ENCODE measurements around the gene WWOX. TPM values are rescaled to one million over a fixed set of nuclear protein-coding genes. Genes with fewer than 3 reads are reported as not detected.
"Not testable (repeated sequence)": the region's sequence is repeated elsewhere in the genome, so short reads cannot be mapped to it uniquely, and the experiment has no call there.

The WWOX gene
- polyA plus RNA-seq, 6 donors from 2014 or later = 9.1 to 17.0 (median 12.5) TPM

GRCh38 chr16:79202977-79203376 is 1103.5 kb downstream of the WWOX start:
- H3K9me3 Mint-ChIP-seq = peaks cover 0 to 2% (median 0%) of the 10 kb centered on the region in 7 donors
- H3K4me3 Mint-ChIP-seq = no peak overlapping the region
- ATAC-seq (ENCODE audit: low read depth in 2 of 2) (no peak), DNase-seq (no peak)
- no peaks in the 10 kb centered on the region for H3K36me3 Mint-ChIP-seq
- no peak overlapping the region for H3K27ac Mint-ChIP-seq
- no peaks in the 10 kb centered on the region for H3K27me3 Mint-ChIP-seq
- H3K4me1 Mint-ChIP-seq = peaks cover 0 to 2% (median 0%) of the 10 kb centered on the region in 3 donors

DNA sequence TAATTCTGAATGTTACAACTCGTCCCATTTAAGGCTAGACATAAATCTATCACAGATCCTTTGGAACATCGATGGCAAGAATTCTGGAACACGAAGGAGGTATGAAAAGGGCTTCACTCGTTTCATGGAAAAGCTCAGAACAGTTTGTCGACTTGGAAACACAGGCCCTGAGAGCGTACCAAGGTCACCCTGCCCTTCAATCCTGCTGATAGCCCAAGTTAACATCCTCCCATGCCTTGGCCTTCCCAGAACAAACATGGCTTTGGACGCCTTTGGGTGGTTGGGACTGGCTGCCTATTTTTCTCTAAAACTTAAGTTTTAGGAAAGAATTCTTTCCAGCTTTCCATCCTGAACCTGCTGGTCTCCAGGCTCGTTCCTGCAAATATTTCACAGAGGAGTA is 1105.0 kb downstream of the WWOX start:
- Mint-ChIP-seq H3K4me1 (peaks cover 0 to 2% (median 0%) of the 10 kb centered on the region in 3 donors), H3K27me3 (no peaks in the 10 kb centered on the region), H3K36me3 (no peaks in the 10 kb centered on the region), H3K27ac (no peak overlapping the region), H3K4me3 (no peak overlapping the region), H3K9me3 (peaks cover 0 to 2% (median 0%) of the 10 kb centered on the region in 7 donors)
- ATAC-seq (ENCODE audit: low read depth in 2 of 2) = no peak
- DNase-seq = no peak

- Mint-ChIP-seq H3K4me1 (no peaks in the 10 kb centered on the region), H3K4me3 (no peak overlapping the region), H3K36me3 (peaks cover 0 to 3% of the 10 kb centered on the region in 2 donors), H3K9me3 (peaks cover 0 to 2% (median 0%) of the 10 kb centered on the region in 7 donors), H3K27me3 (no peaks in the 10 kb centered on the region), H3K27ac (no peak overlapping the region)
- ATAC-seq (ENCODE audit: low read depth in 2 of 2) (no peak), DNase-seq (no peak)
Observed at GRCh38 chr16:79206889-79207288, 1107.4 kb downstream of the WWOX start.

DNA sequence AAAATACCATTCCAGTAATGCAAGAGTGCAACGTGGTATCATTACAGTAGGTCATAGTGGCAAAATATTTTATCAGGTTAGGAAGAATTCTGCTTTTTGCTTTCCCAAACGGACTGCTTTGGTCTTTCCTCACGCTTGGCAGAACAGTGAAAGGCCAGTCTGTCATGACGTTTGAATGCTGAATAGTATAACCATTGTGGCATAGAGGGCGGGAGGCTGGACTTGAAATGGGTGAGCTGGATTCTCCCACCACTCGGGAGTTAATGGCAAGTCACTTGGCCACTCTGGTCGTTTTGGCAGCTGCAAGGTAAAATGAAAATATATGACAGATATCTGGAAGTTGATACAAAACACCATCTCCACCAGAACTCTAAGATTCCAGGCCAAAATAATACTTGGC is 1109.9 kb downstream of the WWOX start:
- ATAC-seq (ENCODE audit: low read depth in 2 of 2) = no peak
- no peaks in the 10 kb centered on the region for H3K4me1 Mint-ChIP-seq
- H3K4me3 Mint-ChIP-seq = no peak overlapping the region

GRCh38 chr16:79210607-79211006 is 1111.2 kb downstream of the WWOX start:
- ATAC-seq (ENCODE audit: low read depth in 2 of 2) (no peak), DNase-seq (no peak)
- peaks cover 0 to 6% (median 0%) of the 10 kb centered on the region in 3 donors for H3K4me1 Mint-ChIP-seq
- H3K9me3 Mint-ChIP-seq = peaks cover 0 to 4% (median 0%) of the 10 kb centered on the region in 7 donors
- peaks cover 12 to 15% of the 10 kb centered on the region in 2 donors for H3K36me3 Mint-ChIP-seq
- H3K27ac Mint-ChIP-seq = no peak overlapping the region
- H3K27me3 Mint-ChIP-seq = no peaks in the 10 kb centered on the region
- H3K4me3 Mint-ChIP-seq = peak overlapping the region in 1 of 8 donors; percentile 17

More for the DNA sequence above, 1109.9 kb downstream of the WWOX start:
- H3K27me3 Mint-ChIP-seq = no peaks in the 10 kb centered on the region
- peaks cover 12 to 15% of the 10 kb centered on the region in 2 donors for H3K36me3 Mint-ChIP-seq
- DNase-seq = no peak
- H3K9me3 Mint-ChIP-seq = peaks cover 0 to 4% (median 0%) of the 10 kb centered on the region in 7 donors
- no peak overlapping the region for H3K27ac Mint-ChIP-seq

- ATAC-seq (ENCODE audit: low read depth in 2 of 2) (no peak), DNase-seq (no peak)
- H3K27ac Mint-ChIP-seq = no peak overlapping the region
- no peaks in the 10 kb centered on the region for H3K27me3 Mint-ChIP-seq
- peaks cover 0 to 9% (median 0%) of the 10 kb centered on the region in 3 donors for H3K4me1 Mint-ChIP-seq
- H3K36me3 Mint-ChIP-seq = peaks cover 12 to 15% of the 10 kb centered on the region in 2 donors
- peaks cover 0 to 5% (median 0%) of the 10 kb centered on the region in 7 donors for H3K9me3 Mint-ChIP-seq
- no peak overlapping the region for H3K4me3 Mint-ChIP-seq
Observed at GRCh38 chr16:79211586-79211985, 1112.1 kb downstream of the WWOX start.

DNA sequence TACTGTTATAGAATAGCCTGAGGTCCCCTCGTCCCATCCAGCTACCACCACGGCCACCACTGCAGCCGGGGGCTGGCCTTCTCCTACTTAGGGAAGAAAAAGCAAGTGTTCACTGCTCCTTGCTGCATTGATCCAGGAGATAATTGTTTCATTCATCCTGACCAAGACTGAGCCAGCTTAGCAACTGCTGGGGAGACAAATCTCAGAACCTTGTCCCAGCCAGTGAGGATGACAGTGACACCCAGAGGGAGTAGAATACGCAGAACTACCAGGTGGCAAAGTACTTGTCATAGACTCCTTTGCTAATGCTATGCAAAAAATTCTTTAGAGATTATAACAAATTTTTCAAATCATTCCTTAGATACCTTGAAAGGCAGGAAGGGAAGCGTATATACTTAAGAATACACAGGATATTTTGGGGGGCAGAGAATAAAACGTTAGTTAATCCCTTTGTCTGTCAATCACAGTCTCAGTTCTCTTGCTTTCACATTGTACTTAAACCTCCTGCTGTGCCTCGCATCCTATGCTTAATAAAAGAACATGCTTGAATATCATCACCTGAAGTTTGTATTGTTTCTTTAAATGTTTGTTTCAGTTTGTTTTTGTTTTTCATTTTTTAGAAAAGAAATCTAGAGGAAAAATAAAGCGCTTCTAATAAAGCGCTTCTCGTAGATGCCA is 1112.8 kb downstream of the WWOX start:
- H3K36me3 Mint-ChIP-seq = peaks cover 12 to 15% of the 10 kb centered on the region in 2 donors
- DNase-seq (no peak), ATAC-seq (ENCODE audit: low read depth in 2 of 2) (no peak)
- H3K9me3 Mint-ChIP-seq = peaks cover 0 to 5% (median 0%) of the 10 kb centered on the region in 7 donors
- H3K27me3 Mint-ChIP-seq = no peaks in the 10 kb centered on the region
- H3K27ac Mint-ChIP-seq = no peak overlapping the region
- no peak overlapping the region for H3K4me3 Mint-ChIP-seq
- peaks cover 0 to 9% (median 0%) of the 10 kb centered on the region in 3 donors for H3K4me1 Mint-ChIP-seq

- Mint-ChIP-seq H3K27ac (no peak overlapping the region), H3K36me3 (peaks cover 12 to 15% of the 10 kb centered on the region in 2 donors), H3K4me1 (peaks cover 0 to 9% (median 0%) of the 10 kb centered on the region in 3 donors), H3K9me3 (peaks cover 0 to 5% (median 0%) of the 10 kb centered on the region in 7 donors), H3K4me3 (no peak overlapping the region), H3K27me3 (no peaks in the 10 kb centered on the region)
- DNase-seq (no peak), ATAC-seq (ENCODE audit: low read depth in 2 of 2) (no peak)
Observed at GRCh38 chr16:79213214-79213613, 1113.8 kb downstream of the WWOX start.

- Mint-ChIP-seq H3K9me3 (peaks cover 0 to 5% (median 1%) of the 10 kb centered on the region in 7 donors), H3K27me3 (no peaks in the 10 kb centered on the region), H3K36me3 (peaks cover 12 to 15% of the 10 kb centered on the region in 2 donors), H3K4me1 (peaks cover 0 to 9% (median 0%) of the 10 kb centered on the region in 3 donors), H3K4me3 (peak overlapping the region in 1 of 8 donors; percentile 29), H3K27ac (no peak overlapping the region)
- ATAC-seq (ENCODE audit: low read depth in 2 of 2) (no peak), DNase-seq (no peak)
Observed at GRCh38 chr16:79215289-79215688, 1115.8 kb downstream of the WWOX start.

GRCh38 chr16:79217375-79218011 is 1118.0 kb downstream of the WWOX start:
- H3K4me3 Mint-ChIP-seq = no peak overlapping the region
- peaks cover 15 to 17% of the 10 kb centered on the region in 2 donors for H3K36me3 Mint-ChIP-seq
- ATAC-seq (ENCODE audit: low read depth in 2 of 2) = no peak
- DNase-seq = no peak
- peaks cover 0 to 9% (median 0%) of the 10 kb centered on the region in 3 donors for H3K4me1 Mint-ChIP-seq
- peaks cover 0 to 5% (median 3%) of the 10 kb centered on the region in 7 donors for H3K9me3 Mint-ChIP-seq
- peaks cover 0 to 8% (median 0%) of the 10 kb centered on the region in 3 donors for H3K27me3 Mint-ChIP-seq
- no peak overlapping the region for H3K27ac Mint-ChIP-seq

GRCh38 chr16:79218351-79218750 is 1118.9 kb downstream of the WWOX start:
- Mint-ChIP-seq H3K4me3 (no peak overlapping the region), H3K9me3 (peaks cover 0 to 7% (median 4%) of the 10 kb centered on the region in 7 donors), H3K27ac (no peak overlapping the region), H3K27me3 (peaks cover 0 to 10% (median 7%) of the 10 kb centered on the region in 3 donors), H3K4me1 (peaks cover 0 to 9% (median 0%) of the 10 kb centered on the region in 3 donors), H3K36me3 (peaks cover 10 to 11% of the 10 kb centered on the region in 2 donors)
- no peak for ATAC-seq (ENCODE audit: low read depth in 2 of 2)
- no peak for DNase-seq

- not testable (repeated sequence) for H3K27ac Mint-ChIP-seq; H3K4me3 Mint-ChIP-seq; ATAC-seq (ENCODE audit: low read depth in 2 of 2); H3K36me3 Mint-ChIP-seq; H3K4me1 Mint-ChIP-seq; DNase-seq
- Mint-ChIP-seq H3K9me3 (peaks cover 0 to 18% (median 9%) of the 10 kb centered on the region in 7 donors), H3K27me3 (peaks cover 0 to 18% (median 10%) of the 10 kb centered on the region in 3 donors)
Observed at GRCh38 chr16:79225994-79226393, 1126.5 kb downstream of the WWOX start.

DNA sequence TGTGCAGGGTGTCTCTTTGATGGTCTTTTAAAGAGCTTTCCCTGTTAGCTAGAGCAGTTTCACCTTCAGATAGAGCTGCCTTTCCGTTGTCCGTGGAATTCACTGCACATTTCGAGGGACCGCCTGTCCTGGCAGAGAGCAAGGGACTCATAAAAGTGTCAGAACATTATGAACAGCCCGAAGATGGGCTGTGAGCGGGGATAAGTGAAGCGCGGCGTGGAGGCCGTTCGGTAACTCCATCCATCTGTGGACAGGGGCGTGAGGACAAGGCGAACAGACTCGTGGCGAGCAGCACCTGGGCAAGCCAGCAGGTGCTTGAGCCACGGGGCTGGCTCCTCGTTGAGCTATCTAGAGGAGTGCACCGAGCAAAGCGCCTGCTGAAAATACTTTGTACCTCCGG is 1129.9 kb downstream of the WWOX start:
- Mint-ChIP-seq H3K27ac (no peak overlapping the region), H3K4me3 (no peak overlapping the region), H3K27me3 (peaks cover 0 to 11% (median under 1%) of the 10 kb centered on the region in 3 donors), H3K36me3 (no peaks in the 10 kb centered on the region), H3K9me3 (peaks cover 0 to 12% (median 9%) of the 10 kb centered on the region in 7 donors), H3K4me1 (no peaks in the 10 kb centered on the region)
- no peak for DNase-seq
- no peak for ATAC-seq (ENCODE audit: low read depth in 2 of 2)

- DNase-seq; ATAC-seq (ENCODE audit: low read depth in 2 of 2); H3K4me1 Mint-ChIP-seq; H3K4me3 Mint-ChIP-seq; H3K27ac Mint-ChIP-seq; H3K36me3 Mint-ChIP-seq: not testable (repeated sequence)
- Mint-ChIP-seq H3K9me3 (peaks cover 4 to 18% (median 9%) of the 10 kb centered on the region in 7 donors), H3K27me3 (peaks cover 8 to 30% (median 14%) of the 10 kb centered on the region in 3 donors)
Observed at GRCh38 chr16:79245700-79246099, 1146.2 kb downstream of the WWOX start.

All from naive B cell (primary cell).